Right lobe of liver (tissue), 4 donors: ENCODE results near the gene KIFC1.

ENCODE experiments used
- POLR2A ChIP-seq: fragments of 450-650 bp; IDR thresholded peaks from one replicate; pipeline ENCODE4 v1.6.1; 2017; ENCODE audit warnings: antibody characterized with exemption, mild to moderate bottlenecking
- TF ChIP-seq, protein P1 (sequence below), 4 donors: fragments of 200-600 bp in 3 of 4; fragments of 450-650 bp in 1 of 4; IDR thresholded peaks; one replicate each; pipeline versions ENCODE4 v1.5.1 to v1.8.0; 2016 to 2022; ENCODE audit warnings: antibody characterized with exemption in 4 of 4, mild to moderate bottlenecking in 2 of 4
- donor health status: DM: no; HTN: no; CAD: no.
- donor health status: DM: no; HTN: no; CAD: no.
- donor health status: DM: no; HTN: yes; CAD: no.

DNA sequence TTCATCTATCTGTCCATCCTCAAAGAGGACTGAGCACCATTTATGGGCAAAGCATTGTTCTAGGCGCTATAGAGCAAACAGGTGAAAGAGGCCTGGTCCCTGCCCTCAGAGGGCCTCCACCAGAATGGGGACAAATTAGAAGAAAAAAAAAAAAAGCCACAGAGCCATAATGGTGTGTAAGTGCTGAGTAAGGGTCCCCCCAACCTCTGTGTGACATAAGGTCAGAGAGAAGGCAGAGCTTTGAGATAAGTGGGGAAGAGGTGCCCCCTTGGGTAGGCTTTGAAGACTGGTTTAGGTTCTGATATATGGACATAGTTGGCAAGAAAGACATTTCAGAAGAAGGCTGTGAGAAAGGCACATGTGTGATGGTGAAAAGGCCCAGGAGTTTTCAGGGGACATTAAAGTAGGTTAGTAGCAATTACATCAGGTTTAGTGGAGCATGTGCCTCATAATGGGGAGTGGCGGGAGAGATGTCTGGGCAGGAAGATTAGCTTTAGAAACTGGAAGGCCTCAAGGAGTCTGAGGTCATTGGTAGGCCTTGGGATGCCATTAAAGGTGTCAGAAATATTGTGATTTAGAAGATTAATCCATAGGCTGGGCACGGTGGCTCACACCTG, 47.5 kb downstream of the KIFC1 start:
- TF ChIP-seq, protein P1, sequence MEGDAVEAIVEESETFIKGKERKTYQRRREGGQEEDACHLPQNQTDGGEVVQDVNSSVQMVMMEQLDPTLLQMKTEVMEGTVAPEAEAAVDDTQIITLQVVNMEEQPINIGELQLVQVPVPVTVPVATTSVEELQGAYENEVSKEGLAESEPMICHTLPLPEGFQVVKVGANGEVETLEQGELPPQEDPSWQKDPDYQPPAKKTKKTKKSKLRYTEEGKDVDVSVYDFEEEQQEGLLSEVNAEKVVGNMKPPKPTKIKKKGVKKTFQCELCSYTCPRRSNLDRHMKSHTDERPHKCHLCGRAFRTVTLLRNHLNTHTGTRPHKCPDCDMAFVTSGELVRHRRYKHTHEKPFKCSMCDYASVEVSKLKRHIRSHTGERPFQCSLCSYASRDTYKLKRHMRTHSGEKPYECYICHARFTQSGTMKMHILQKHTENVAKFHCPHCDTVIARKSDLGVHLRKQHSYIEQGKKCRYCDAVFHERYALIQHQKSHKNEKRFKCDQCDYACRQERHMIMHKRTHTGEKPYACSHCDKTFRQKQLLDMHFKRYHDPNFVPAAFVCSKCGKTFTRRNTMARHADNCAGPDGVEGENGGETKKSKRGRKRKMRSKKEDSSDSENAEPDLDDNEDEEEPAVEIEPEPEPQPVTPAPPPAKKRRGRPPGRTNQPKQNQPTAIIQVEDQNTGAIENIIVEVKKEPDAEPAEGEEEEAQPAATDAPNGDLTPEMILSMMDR (IDR thresholded peaks at IDR 0.05) = no peak
- TF ChIP-seq POLR2A = no peak
